GM18519 (cell line): ENCODE data around the gene SFRP5.

Source experiments
- ATAC-seq: cut with Tn5 transposase; IDR thresholded peaks from one replicate; pipeline ENCODE4 v1.9.1; 2021; ENCODE audit warnings: mild to moderate bottlenecking, moderate library complexity; ENCODE audit not compliant: unreplicated experiment, low FRiP score

Gene SFRP5

GRCh38 chr10:97788552-97789442 lies 17.0 kb upstream of the SFRP5 start:
- ATAC-seq: no peak

- ATAC-seq: no peak
Measured at GRCh38 chr10:97785731-97786130, 13.9 kb upstream of the SFRP5 start.

GRCh38 chr10:97785231-97785630 lies 13.4 kb upstream of the SFRP5 start:
- ATAC-seq: no peak

- no peak for ATAC-seq
Measured at GRCh38 chr10:97784200-97784810, 12.5 kb upstream of the SFRP5 start.

GRCh38 chr10:97782455-97783228 lies 10.8 kb upstream of the SFRP5 start:
- no peak for ATAC-seq

- ATAC-seq: no peak
Measured at GRCh38 chr10:97781618-97782331, 10.0 kb upstream of the SFRP5 start.

- ATAC-seq: no peak
Measured at GRCh38 chr10:97780841-97781617, 9.2 kb upstream of the SFRP5 start.

- ATAC-seq: no peak
Measured at GRCh38 chr10:97779975-97780374, 8.2 kb upstream of the SFRP5 start.

GRCh38 chr10:97779492-97779891 lies 7.7 kb upstream of the SFRP5 start:
- ATAC-seq: no peak

- ATAC-seq: no peak
Measured at GRCh38 chr10:97778452-97779302, 6.9 kb upstream of the SFRP5 start.

- ATAC-seq: no peak
Measured at GRCh38 chr10:97777143-97777542, 5.3 kb upstream of the SFRP5 start.

- no peak for ATAC-seq
Measured at GRCh38 chr10:97774811-97775294, 3.1 kb upstream of the SFRP5 start.

- ATAC-seq: no peak
Measured at GRCh38 chr10:97773096-97773495, 1.3 kb upstream of the SFRP5 start.

- no peak for ATAC-seq
Measured at GRCh38 chr10:97771055-97771891, 526 bp downstream of the SFRP5 start.

- ATAC-seq: no peak
Measured at GRCh38 chr10:97770255-97770654, 1.5 kb downstream of the SFRP5 start.

- no peak for ATAC-seq
Measured at GRCh38 chr10:97768322-97769315, 3.2 kb downstream of the SFRP5 start.
